Right lung (tissue), 5 donors: ENCODE measurements around the gene HYKK. TPM values are rescaled to one million over a fixed set of nuclear protein-coding genes. Genes with fewer than 3 reads are reported as not detected.

Experiments used
- polyA plus RNA-seq, 5 donors: library from polyadenylated mRNA; unstranded; fragments of 120-200 nt; gene quantifications; one replicate each; pipeline versions ENCODE4 v1.2.1 to v1.2.3, GENCODE V29; 2013; ENCODE audit warnings: inconsistent platforms in 1 of 5, low replicate concordance in 1 of 5; ENCODE audit not compliant: insufficient read length in 5 of 5, insufficient read depth in 1 of 5

The HYKK gene
- polyA plus RNA-seq, 5 donors, result 4.3 to 6.9 (median 6.1) TPM

Other genes starting within 250 kb of the HYKK start
- gene DNAJA4, start 243.0 kb upstream of the HYKK start, polyA plus RNA-seq, result 10 to 100 TPM; 33.8 to 48.0 (median 39.5) TPM
- 100 to 1,000 TPM in 4 of 5 donors, 10 to 100 TPM in 1; 97.0 to 123 (median 114) TPM for gene SKIC8, start 208.0 kb upstream of the HYKK start, polyA plus RNA-seq
- 1 to 10 TPM in 1 of 5 donors, under 1 TPM in 3, not detected in 1; 0.47 to 2.6 (median 0.75) TPM for gene CRABP1, start 167.2 kb upstream of the HYKK start, polyA plus RNA-seq
- gene IREB2, start 69.4 kb upstream of the HYKK start, polyA plus RNA-seq, result 10 to 100 TPM; 45.2 to 83.6 (median 71.8) TPM
- 100 to 1,000 TPM; 204 to 270 (median 230) TPM for gene PSMA4, start 32.9 kb downstream of the HYKK start, polyA plus RNA-seq
- gene CHRNA5, start 57.9 kb downstream of the HYKK start, polyA plus RNA-seq, result 1 to 10 TPM; 1.2 to 3.2 (median 2.5) TPM
- gene CHRNA3, start 113.4 kb downstream of the HYKK start, polyA plus RNA-seq, result under 1 TPM; 0.14 to 0.95 (median 0.29) TPM
- under 1 TPM; 0.21 to 0.42 (median 0.29) TPM for gene CHRNB4, start 133.6 kb downstream of the HYKK start, polyA plus RNA-seq